ENCODE measurements around the gene TBC1D22B.

TBC1D22B gene

GRCh38 chr6:37239950-37240713, 17.4 kb upstream of the TBC1D22B start:
- peak; percentile 66 for DNase-seq

GRCh38 chr6:37241131-37241530, 16.4 kb upstream of the TBC1D22B start:
- DNase-seq = no peak

DNA sequence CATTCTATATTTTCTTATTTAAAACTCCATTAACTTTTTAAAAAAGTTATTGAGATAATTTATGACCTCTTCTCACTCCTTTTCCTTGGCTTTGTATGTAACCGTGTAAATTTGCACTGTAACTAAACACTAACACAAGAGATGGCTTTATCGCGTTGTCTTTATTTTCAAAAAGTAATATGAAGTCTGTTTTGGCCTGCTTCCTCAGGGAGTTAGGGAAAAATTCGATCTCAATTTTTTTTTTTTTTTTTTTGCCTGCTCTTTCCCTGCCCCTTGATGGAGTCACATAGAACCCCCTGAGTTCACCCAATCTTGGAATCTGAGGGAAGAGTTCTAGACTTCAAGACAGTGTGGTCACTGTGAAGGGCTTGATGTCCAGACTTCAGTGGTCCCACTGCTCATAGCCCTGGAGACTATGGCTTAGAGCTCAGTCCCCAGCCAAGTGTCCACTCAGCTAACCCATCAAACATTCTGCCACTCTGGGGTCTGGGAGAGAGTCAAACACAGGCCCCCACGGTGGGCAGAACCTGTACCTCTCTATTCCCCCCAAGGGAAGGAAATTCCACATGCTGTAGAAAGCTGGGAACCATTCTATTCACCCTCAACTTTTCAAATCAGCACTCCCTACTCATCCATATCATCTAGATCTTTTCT, 15.7 kb upstream of the TBC1D22B start:
- DNase-seq = no peak

- no peak for DNase-seq
Measured at GRCh38 chr6:37242429-37243052, 15.0 kb upstream of the TBC1D22B start.

- DNase-seq = no peak
Measured at GRCh38 chr6:37243131-37243815, 14.3 kb upstream of the TBC1D22B start.

DNA sequence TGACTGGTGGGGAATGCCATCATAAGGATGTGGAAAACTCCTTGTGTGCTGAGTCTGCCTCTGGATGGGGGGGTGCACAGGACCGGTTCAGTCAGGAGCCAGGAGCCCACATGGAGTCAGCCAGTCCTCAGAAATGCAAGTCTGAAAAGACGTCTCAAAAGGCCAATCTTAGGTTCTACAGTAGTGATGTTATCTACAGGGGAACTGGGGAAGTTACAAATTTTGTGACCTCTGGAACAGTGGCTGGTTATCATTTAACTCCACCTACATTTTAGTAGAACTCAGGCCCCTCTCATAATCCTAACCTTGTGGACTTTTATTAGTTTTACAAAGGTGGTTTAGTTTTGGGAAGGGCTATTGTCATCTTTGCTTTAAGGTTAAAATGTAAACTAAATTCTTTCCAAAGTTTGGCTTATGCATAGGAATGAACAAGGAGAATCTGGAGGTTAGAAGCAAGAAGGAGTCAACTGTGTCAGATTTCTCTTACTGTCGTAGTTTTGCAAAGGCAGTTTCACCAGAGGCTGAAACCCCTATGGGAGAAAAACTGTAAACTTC, 13.7 kb upstream of the TBC1D22B start:
- no peak for DNase-seq

DNA sequence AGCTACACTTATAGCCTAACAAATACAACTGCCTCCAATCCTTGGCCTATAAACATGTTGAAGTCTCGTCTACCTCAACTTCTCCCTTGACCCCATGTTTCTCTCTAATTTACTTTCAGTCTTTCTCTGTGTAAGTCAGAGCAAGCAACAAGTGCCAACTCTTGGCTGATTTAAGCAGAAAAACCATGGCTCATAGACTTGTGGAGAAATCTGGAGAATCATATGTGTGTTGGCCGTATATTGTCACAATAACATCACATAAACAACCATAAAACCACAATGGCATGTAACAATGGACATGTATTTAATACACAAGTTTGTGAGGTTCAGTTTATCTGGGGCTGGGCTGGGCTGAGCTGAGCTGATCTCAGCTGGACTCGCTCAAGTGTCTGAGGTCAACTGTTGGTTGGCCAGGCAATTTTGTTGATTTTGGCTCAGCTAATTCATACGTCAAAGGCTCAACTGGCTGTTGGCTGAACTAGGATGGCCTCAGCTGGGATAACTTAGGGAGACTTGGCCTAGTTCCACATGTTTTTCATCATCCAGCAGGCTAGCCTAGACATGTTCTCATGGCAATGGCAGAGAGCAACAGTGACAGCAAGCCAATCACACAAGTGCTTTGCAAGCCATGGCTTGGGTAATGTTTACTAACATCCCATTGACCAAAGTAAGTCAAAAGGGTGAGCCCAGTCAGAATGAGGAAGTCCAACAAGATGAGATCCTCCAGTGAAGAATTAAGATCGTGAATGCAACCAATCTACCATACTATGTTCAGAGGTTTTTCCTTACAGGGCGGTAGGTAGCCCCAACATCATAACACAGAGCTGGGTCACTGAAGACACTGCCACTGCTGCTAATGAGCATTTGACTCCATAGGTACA, 12.9 kb upstream of the TBC1D22B start:
- no peak for DNase-seq

GRCh38 chr6:37251211-37251780, 6.3 kb upstream of the TBC1D22B start:
- DNase-seq = no peak

DNA sequence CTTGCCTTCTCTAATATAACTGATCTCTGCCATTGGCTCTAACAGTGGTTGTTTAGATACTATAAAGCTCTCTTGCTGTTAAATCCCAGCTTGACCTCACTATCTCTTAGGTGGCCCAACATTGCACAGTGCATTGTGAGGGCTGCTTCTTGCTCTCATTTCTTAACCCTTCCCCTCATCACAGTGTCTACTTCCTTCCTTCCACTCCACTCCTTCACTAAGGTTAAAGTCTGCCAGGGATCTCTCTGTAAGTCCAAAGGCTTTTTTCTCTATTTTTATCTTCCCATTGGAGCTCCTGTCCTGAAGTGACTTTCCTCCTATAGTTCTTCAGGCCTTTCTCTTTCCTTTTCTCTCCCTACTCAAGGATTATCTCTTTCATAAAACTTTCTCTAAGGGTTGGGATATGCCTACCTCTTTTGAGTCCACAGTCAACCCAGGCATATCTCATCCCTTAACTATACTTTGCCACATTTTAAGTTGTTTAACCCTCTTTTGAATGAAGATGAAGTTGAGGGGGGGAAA, 4.0 kb upstream of the TBC1D22B start:
- no peak for DNase-seq

DNA sequence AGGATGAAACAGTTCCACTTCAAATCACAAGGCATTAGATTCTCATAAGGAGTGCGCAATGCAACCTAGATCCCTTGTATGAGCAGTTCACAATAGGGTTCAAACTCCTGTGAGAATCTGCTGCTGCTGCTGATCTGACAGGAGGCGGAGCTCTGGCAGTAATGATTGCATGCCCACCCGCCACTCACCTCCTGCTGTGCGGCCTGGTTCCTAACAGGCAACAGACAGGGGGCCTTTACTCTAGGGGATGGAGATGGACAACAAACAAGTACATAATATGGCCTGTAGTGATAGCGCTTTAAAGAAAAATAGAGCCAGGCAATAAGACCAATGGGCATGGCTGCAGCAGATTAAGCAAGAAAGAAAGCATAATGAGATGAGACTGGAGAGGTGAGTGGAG, 2.7 kb upstream of the TBC1D22B start:
- no peak for DNase-seq

- DNase-seq = no peak
Measured at GRCh38 chr6:37256692-37257319, 766 bp upstream of the TBC1D22B start.

GRCh38 chr6:37257320-37257633, 295 bp upstream of the TBC1D22B start:
- no peak for DNase-seq

GRCh38 chr6:37258405-37259105, 983 bp downstream of the TBC1D22B start:
- no peak for DNase-seq

DNA sequence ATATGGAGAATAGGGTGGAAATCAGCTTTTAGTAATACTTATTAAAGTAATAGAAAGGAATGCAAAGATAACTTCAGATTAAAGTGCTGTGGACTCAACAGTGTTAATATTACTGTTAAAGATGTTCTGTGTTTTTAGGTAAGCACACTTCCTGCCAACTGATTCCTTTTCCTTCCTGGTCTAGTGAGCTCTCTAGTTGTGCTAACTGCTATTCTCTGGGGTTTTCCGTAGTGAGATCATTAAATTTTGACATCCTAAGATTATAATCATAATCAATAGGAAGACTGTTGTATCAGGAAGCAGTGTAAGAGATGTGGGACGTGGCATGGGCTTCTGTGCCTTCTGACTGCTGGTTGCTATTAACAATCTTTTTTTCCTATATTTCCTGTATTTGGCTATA, 1.6 kb downstream of the TBC1D22B start:
- DNase-seq = no peak

DNA sequence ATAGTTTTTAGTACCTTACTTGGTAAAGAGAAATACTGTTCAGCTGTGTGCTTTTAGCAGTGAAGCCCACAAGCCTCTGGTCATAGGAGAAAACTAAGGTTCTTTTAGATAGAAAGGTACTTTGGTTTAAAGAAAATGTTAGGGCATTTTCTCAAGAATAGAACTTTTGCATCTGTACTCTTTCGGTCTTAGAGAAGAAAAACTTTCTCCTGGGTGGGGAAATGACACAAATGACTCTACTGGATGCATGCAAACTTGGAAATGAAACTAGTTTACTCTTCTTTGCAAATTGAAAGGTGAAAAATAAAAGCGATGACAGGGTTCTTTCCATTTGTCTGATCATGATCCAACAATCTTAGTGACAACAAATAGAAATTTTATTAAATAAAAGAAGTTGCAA, 2.5 kb downstream of the TBC1D22B start:
- DNase-seq = no peak

DNA sequence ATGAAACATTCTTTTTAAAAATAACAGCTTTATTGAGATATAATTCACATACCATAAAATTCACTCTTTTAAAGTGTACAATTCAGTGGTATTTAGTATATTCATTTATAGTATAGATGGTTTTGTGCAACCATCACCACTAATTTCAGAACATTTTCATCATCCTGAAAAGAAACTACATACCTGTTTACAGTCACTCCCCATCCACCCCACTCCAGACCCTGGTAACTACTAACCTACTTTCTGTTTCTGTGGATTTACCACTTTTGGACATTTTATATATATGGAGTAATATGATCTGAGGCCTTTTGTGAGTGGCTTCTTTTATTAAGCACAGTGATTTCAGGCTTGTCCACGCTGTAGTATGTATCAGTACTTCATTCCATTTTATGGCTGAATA, 2.9 kb downstream of the TBC1D22B start:
- DNase-seq = no peak

DNA sequence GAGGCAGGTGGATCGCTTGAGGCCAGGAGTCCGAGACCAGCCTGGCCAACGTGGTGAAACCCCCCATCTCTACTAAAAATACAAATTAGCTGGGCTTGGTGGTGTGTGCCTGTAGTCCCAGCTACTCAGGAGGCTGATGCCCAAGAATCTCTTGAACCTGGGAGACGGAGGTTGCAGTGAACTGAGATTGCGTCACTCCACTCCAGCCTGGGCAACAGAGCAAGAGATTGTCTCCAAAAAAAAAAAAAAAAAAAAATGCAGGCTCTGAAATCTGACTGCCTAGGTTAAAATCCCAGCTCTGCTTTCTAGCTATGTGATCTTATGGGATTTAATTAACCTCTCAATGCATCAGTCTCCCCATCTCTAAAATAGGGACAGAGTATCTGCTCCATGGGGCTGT, 3.6 kb downstream of the TBC1D22B start:
- no peak for DNase-seq

DNA sequence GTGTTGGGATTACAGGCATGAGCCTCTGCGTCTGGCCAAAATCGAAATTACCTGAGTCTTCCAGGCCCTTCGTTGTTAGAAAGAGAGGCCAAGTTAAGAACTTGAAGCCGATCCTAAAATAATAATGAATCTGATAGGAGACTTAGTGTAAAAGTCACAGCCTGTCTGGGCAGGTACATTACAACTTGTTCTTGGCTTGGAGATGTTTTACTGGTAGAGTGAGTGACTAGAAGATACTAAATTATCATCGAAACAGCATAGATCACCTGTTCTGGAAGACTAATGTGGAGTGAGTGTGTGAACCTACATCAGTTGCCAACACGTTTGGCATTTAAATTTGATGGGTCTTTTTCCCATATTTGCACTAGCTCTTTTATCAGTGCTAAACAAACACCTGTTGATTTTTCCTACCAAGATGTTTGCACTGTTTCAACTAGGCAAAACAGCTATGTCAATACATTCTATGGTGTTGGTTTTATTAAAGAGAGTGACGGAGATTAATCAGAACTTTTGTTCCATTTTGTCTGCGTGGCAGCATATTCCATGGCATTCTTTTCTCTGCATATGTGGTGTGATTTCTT, 5.0 kb downstream of the TBC1D22B start:
- DNase-seq = no peak

DNA sequence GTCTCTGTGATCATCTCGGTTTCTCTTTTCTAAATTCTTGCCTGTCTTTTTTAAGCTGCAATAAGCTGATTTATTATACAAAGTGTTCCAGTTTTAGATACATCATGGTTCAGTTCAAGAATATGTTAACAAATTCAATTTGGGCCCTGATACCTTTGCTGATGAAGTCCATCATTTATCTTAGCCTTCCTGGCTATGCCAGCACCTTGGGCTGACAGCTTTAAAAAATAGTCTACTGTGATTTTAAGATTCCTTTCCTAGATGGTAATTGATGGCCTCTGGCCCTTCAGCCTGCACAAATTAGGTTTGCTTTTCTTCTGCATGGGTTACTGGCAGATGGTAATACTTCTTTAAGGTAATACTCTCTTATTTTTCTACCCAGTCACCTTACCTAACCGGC, 7.4 kb downstream of the TBC1D22B start:
- DNase-seq = no peak

GRCh38 chr6:37265860-37266259, 8.3 kb downstream of the TBC1D22B start:
- DNase-seq = no peak
